ENCODE results near the gene ACADVL. TPM values are rescaled to one million over a fixed set of nuclear protein-coding genes. Genes with fewer than 3 reads are reported as not detected.

The ACADVL gene
- total RNA-seq, 4 donors from 2014 or later = 677 to 996 (median 722) TPM

DNA sequence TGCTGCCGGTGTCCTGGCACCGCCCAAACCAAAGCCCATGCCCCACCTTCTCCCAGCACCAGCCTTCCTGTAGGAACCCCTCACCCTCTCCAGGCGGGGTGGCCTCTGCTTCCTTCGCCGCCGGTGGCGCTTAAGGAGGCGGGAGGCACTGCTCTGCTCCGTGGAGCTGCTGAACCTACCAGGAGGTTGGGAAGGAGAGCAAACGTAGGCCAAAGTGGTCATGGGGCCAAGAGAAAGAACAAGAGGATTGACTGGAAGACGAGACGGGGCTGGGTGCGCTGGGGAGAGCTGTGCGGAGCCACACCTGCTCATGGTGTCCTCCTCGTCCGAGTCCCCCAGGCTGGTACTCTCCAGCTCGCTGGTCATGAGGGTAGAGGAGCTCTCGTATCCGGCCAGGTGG is 9.8 kb downstream of the ACADVL start:
- DNase-seq (ENCODE audit: low spot score) (no peak), ATAC-seq (ENCODE audit: low FRiP score) (no peak)
- no peak for TF ChIP-seq CTCF (IDR thresholded peaks at IDR 0.05)

DNA sequence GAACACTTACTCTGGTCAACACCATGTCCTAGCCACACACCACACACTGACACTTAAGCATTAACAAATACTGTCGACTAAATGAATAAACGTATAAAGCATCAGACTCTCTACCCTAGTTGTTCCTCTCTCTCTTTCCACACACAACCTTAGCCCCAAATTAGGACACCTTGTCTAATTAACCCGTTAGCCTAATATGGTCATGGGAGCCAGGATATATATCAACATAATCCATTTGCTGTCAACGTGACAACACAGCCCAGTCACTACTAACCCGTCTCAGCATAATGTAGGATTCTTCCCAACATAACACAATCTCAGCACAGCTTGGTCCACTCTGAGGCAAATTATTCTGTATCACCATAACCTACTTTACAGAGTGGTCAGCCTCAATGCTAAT is 12.4 kb downstream of the ACADVL start:
- no peak for TF ChIP-seq CTCF (IDR thresholded peaks at IDR 0.05)
- ATAC-seq (ENCODE audit: low FRiP score) (no peak), DNase-seq (ENCODE audit: low spot score) (no peak)

- no peak for TF ChIP-seq CTCF (IDR thresholded peaks at IDR 0.05)
- DNase-seq (ENCODE audit: low spot score) (no peak), ATAC-seq (ENCODE audit: low FRiP score) (no peak)
These were observed 14.0 kb downstream of the ACADVL start for GRCh38 chr17:7233701-7234082.

GRCh38 chr17:7234083-7234951 is 14.6 kb downstream of the ACADVL start, which contains the start of gene DVL2:
TSS of gene DVL2 (minus strand) at chr17:7234517. CDS start at chr17:7234262, 255 bp downstream.
- DNase-seq (ENCODE audit: low spot score) (peak; percentile 94), ATAC-seq (ENCODE audit: low FRiP score) (peak; percentile 50)
- no peak for TF ChIP-seq CTCF (IDR thresholded peaks at IDR 0.05)

DNA sequence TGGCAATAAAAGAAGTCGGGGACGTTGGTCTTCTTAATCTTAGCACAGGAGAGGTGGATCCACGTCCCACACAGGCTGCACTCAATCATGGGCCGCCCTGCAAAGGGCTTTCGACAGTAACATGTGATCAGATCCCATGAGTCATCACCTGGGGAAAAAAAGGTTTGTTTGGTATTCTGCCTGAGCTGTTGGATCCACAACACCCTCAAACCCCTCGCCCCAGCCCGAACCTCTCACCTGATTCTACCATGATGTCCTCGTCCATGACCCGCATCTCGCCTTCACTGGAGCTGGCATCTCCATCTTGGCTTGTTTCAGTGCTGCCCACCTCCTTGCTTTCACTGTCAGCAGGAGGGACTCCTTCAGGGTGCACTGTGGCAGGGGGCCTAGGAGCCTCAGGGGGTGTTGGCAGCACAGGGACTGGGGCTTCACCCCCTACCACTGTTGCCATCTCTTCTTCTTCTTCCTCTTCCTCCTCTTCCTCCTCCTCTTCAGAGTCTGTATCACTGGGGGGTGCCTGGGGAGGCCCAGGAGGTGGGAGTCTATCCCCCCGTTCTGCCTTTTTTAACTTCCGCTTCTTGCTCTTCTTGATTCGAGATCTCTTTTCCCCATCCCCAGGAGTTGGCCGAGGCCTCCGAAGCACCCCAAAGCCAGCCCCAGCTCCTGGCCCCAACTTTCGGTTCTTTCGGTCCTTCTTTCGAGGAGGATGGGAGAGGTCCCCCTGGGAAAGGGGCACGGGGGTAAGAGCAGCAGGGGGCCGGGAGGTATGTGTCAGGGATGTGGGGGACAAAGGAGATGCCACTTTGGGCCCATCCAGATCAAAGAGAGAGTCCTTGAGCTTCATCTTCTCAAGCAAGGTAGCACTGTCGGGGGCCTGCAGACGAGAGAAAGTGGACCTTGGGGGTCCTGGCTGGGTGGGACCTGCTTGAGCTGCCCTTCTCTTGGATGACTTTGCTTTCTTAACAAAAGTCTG is 16.2 kb downstream of the ACADVL start:
- no peak for DNase-seq (ENCODE audit: low spot score)
- no peak for TF ChIP-seq CTCF (IDR thresholded peaks at IDR 0.05)
- ATAC-seq (ENCODE audit: low FRiP score) = no peak

- ATAC-seq (ENCODE audit: low FRiP score) = no peak
- no peak for TF ChIP-seq CTCF (IDR thresholded peaks at IDR 0.05)
- no peak for DNase-seq (ENCODE audit: low spot score)
These were observed 17.1 kb downstream of the ACADVL start for GRCh38 chr17:7236808-7237207.
